Measurements from ENCODE around the gene SLC1A2. TPM values are rescaled to one million over a fixed set of nuclear protein-coding genes. Genes with fewer than 3 reads are reported as not detected.
A peak's percentile ranks its signal among the peaks of the same experiment; 100 is the strongest.

SLC1A2 gene
- total RNA-seq, 1 experiment from 2014 or later, result 0.11 TPM

DNA sequence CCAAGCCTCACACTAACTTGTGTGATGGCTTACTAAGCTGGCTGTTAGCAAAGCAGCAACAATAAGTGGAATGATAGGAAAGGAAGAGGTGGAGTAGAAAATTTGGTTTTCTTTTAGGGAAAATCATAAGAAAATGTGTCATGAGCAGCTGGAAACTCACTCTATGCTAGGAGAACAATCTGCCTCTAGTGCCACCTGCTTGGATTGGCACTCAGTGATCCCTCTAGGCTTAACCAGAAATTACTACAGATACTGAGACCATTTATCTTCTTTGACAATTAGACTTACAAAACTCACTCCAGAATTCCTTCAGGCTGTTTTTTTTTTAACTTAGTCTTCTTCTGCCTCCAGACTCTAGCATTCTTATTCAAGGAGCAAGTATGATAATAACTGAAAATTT is 163.1 kb downstream of the SLC1A2 start:
- H3K27ac ChIP-seq (ENCODE audit: low read depth, low read length, poor library complexity, severe bottlenecking), result no peak overlapping the region
- ChIA-PET CTCF (no interaction called here), POLR2A (ENCODE audit: low non-redundant PET) (no interaction called here)
- intact Hi-C loops (cut with micrococcal nuclease; ENCODE audit: unreplicated experiment), result no loop called here
- H3K4me3 ChIP-seq (ENCODE audit: low read depth, low read length, poor library complexity, severe bottlenecking), result no peak overlapping the region
- H3K9me3 ChIP-seq (ENCODE audit: low read depth, low read length, poor library complexity, severe bottlenecking), result no peaks in the 10 kb centered on the region
- H3K36me3 ChIP-seq (ENCODE audit: insufficient read depth, low read length, poor library complexity, severe bottlenecking), result no peaks in the 10 kb centered on the region
- no TSS peak for BruUV-seq (replicated peaks)
- H3K4me1 ChIP-seq (ENCODE audit: insufficient read depth, low read length, poor library complexity, severe bottlenecking), result no peaks in the 10 kb centered on the region
- no peak for TF ChIP-seq EZH2 (IDR thresholded peaks at IDR 0.05; ENCODE audit: borderline replicate concordance, low read depth, low read length, poor library complexity, severe bottlenecking)
- no peak for TF ChIP-seq CTCF (conservative IDR thresholded peaks at IDR 0.05; ENCODE audit: low read depth, low read length)
- peaks cover 97% of the 10 kb centered on the region for H3K27me3 ChIP-seq (replicated peaks; ENCODE audit: insufficient read depth, low read depth, low read length, poor library complexity)
- DNase-seq (ENCODE audit: low spot score), result no peak

DNA sequence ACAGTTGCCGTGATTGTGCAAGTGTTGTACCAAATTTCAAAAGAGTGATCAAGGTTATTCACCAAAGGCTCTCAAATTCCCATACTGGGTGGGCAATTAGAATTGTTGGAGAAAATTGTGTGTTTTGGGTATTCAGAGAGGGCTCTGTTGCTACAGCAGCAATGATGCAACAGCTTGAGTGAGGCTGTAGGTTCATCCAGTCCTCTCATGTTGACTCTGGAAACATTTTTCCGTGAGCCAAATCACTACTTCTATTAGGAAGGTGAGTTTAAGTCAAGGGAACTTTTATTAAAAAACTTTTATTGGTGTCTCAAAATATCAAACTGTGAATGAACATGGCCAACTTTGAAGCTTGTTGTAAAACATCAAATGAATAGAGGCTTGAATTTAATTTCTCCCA is 163.8 kb downstream of the SLC1A2 start:
- no peaks in the 10 kb centered on the region for H3K4me1 ChIP-seq (ENCODE audit: insufficient read depth, low read length, poor library complexity, severe bottlenecking)
- no peaks in the 10 kb centered on the region for H3K36me3 ChIP-seq (ENCODE audit: insufficient read depth, low read length, poor library complexity, severe bottlenecking)
- H3K27me3 ChIP-seq (replicated peaks; ENCODE audit: insufficient read depth, low read depth, low read length, poor library complexity), result peaks cover 96% of the 10 kb centered on the region
- CTCF ChIA-PET, result no interaction called here
- no peaks in the 10 kb centered on the region for H3K9me3 ChIP-seq (ENCODE audit: low read depth, low read length, poor library complexity, severe bottlenecking)
- TF ChIP-seq EZH2 (IDR thresholded peaks at IDR 0.05; ENCODE audit: borderline replicate concordance, low read depth, low read length, poor library complexity, severe bottlenecking) (no peak), CTCF (conservative IDR thresholded peaks at IDR 0.05; ENCODE audit: low read depth, low read length) (no peak)
- H3K4me3 ChIP-seq (ENCODE audit: low read depth, low read length, poor library complexity, severe bottlenecking), result no peak overlapping the region
- intact Hi-C loops (cut with micrococcal nuclease; ENCODE audit: unreplicated experiment), result no loop called here
- no peak for DNase-seq (ENCODE audit: low spot score)
- H3K27ac ChIP-seq (ENCODE audit: low read depth, low read length, poor library complexity, severe bottlenecking), result no peak overlapping the region
- no TSS peak for BruUV-seq (replicated peaks)
- POLR2A ChIA-PET (ENCODE audit: low non-redundant PET), result no interaction called here

- Histone ChIP-seq H3K4me3 (ENCODE audit: low read depth, low read length, poor library complexity, severe bottlenecking) (no peak overlapping the region), H3K27me3 (replicated peaks; ENCODE audit: insufficient read depth, low read depth, low read length, poor library complexity) (peaks cover 81% of the 10 kb centered on the region), H3K9me3 (ENCODE audit: low read depth, low read length, poor library complexity, severe bottlenecking) (no peaks in the 10 kb centered on the region), H3K27ac (ENCODE audit: low read depth, low read length, poor library complexity, severe bottlenecking) (no peak overlapping the region), H3K36me3 (ENCODE audit: insufficient read depth, low read length, poor library complexity, severe bottlenecking) (no peaks in the 10 kb centered on the region), H3K4me1 (ENCODE audit: insufficient read depth, low read length, poor library complexity, severe bottlenecking) (no peaks in the 10 kb centered on the region)
- CTCF ChIA-PET, result no interaction called here
- no peak for TF ChIP-seq CTCF (conservative IDR thresholded peaks at IDR 0.05; ENCODE audit: low read depth, low read length)
- peak; percentile 53 for TF ChIP-seq EZH2 (IDR thresholded peaks at IDR 0.05; ENCODE audit: borderline replicate concordance, low read depth, low read length, poor library complexity, severe bottlenecking)
- no peak for DNase-seq (ENCODE audit: low spot score)
- no TSS peak for BruUV-seq (replicated peaks)
- POLR2A ChIA-PET (ENCODE audit: low non-redundant PET), result no interaction called here
- intact Hi-C loops (cut with micrococcal nuclease; ENCODE audit: unreplicated experiment), result no loop called here
Observed at GRCh38 chr11:35253237-35253636, 166.1 kb downstream of the SLC1A2 start.
